Liver (tissue), 9 donors: ENCODE measurements around the gene ABCC11. TPM values are rescaled to one million over a fixed set of nuclear protein-coding genes. Genes with fewer than 3 reads are reported as not detected.

Experiments
- DNase-seq: peaks from one replicate; pipeline ENCODE4 v3.0.0-alpha.2; 2017; ENCODE audit warnings: low spot score
- H3K27ac ChIP-seq, 2 donors: one replicate each; pipeline ENCODE4 v1.7.0; 2013; ENCODE audit warnings: inconsistent platforms in 2 of 2, low read length in 2 of 2, control low read depth in 1 of 2, low read depth in 1 of 2, mild to moderate bottlenecking in 1 of 2
- H3K27me3 ChIP-seq, 4 donors: one replicate each; pipeline versions ENCODE4 v1.6.1 to v1.7.0; 2013; ENCODE audit warnings: low read length in 3 of 4, inconsistent platforms in 1 of 4, mild to moderate bottlenecking in 1 of 4, moderate library complexity in 1 of 4; ENCODE audit not compliant: control insufficient read depth in 4 of 4, insufficient read depth in 4 of 4
- H3K36me3 ChIP-seq, 4 donors: one replicate each; pipeline versions ENCODE4 v1.6.1 to v1.7.0; 2013; ENCODE audit warnings: low read length in 3 of 4, mild to moderate bottlenecking in 3 of 4, low read depth in 1 of 4, moderate library complexity in 1 of 4; ENCODE audit not compliant: control insufficient read depth in 4 of 4, insufficient read depth in 3 of 4
- H3K4me1 ChIP-seq, 4 donors: one replicate each; pipeline versions ENCODE4 v1.6.1 to v1.7.0; 2013; ENCODE audit warnings: low read length in 3 of 4, mild to moderate bottlenecking in 3 of 4, moderate library complexity in 1 of 4; ENCODE audit not compliant: control insufficient read depth in 4 of 4, insufficient read depth in 4 of 4
- H3K4me3 ChIP-seq, 3 donors: one replicate each; pipeline versions ENCODE4 v1.6.1 to v1.7.0; 2013; ENCODE audit warnings: low read length in 3 of 3, control low read depth in 1 of 3, low read depth in 1 of 3, mild to moderate bottlenecking in 1 of 3
- H3K9ac ChIP-seq, 2 donors: one replicate each; pipeline ENCODE4 v1.7.0; 2013; ENCODE audit warnings: low read length in 2 of 2, mild to moderate bottlenecking in 2 of 2, moderate library complexity in 2 of 2, control low read depth in 1 of 2, low read depth in 1 of 2
- H3K9me3 ChIP-seq, 4 donors: one replicate each; pipeline versions ENCODE4 v1.6.1 to v1.7.0; 2013; ENCODE audit warnings: low read length in 3 of 4; ENCODE audit not compliant: control insufficient read depth in 4 of 4
- ATF3 ChIP-seq: IDR thresholded peaks from 2 replicates; pipeline ENCODE4 v1.6.1; 2016; ENCODE audit warnings: antibody characterized with exemption
- CTCF ChIP-seq: fragments of 150-350 bp; IDR thresholded peaks from 2 replicates; pipeline ENCODE4 v1.5.1; 2017; ENCODE audit warnings: improper control_type of control experiment, low read depth, low read length; ENCODE audit not compliant: missing input control
- EGR1 ChIP-seq, 2 donors: IDR thresholded peaks; 2 replicates each; pipeline ENCODE4 v1.6.1; 2016 to 2018; ENCODE audit warnings: antibody characterized with exemption in 2 of 2, low read depth in 2 of 2
- FOXA1 ChIP-seq: IDR thresholded peaks from 2 replicates; pipeline ENCODE4 v1.6.1; 2016; ENCODE audit warnings: antibody characterized with exemption
- FOXA2 ChIP-seq: IDR thresholded peaks from 2 replicates; pipeline ENCODE4 v1.6.1; 2016; ENCODE audit warnings: antibody characterized with exemption
- GABPA ChIP-seq, 2 donors: IDR thresholded peaks in 1 of 2; conservative IDR thresholded peaks in 1 of 2; 2 replicates each; pipeline ENCODE4 v1.6.1; 2016; ENCODE audit warnings: antibody characterized with exemption in 2 of 2, mild to moderate bottlenecking in 1 of 2, moderate library complexity in 1 of 2
- HNF4A ChIP-seq, 2 donors: conservative IDR thresholded peaks; 2 replicates each; pipeline ENCODE4 v1.6.1; 2016; ENCODE audit warnings: antibody characterized with exemption in 2 of 2, mild to moderate bottlenecking in 2 of 2
- HNF4G ChIP-seq: IDR thresholded peaks from 2 replicates; pipeline ENCODE4 v1.6.1; 2016; ENCODE audit warnings: antibody characterized with exemption
- JUND ChIP-seq, 2 donors: IDR thresholded peaks; 2 replicates each; pipeline ENCODE4 v1.6.1; 2016; ENCODE audit warnings: antibody characterized with exemption in 2 of 2
- MAX ChIP-seq: IDR thresholded peaks from 2 replicates; pipeline ENCODE4 v1.6.1; 2016; ENCODE audit warnings: antibody characterized with exemption
- NR2F2 ChIP-seq: IDR thresholded peaks from 2 replicates; pipeline ENCODE4 v1.6.1; 2016; ENCODE audit warnings: antibody characterized with exemption
- RAD21 ChIP-seq, 2 donors: IDR thresholded peaks; 2 replicates each; pipeline ENCODE4 v1.6.1; 2016; ENCODE audit warnings: antibody characterized with exemption in 2 of 2, mild to moderate bottlenecking in 2 of 2
- REST ChIP-seq: IDR thresholded peaks from 2 replicates; pipeline ENCODE4 v1.6.1; 2016; ENCODE audit warnings: antibody characterized with exemption, mild to moderate bottlenecking
- RXRA ChIP-seq, 2 donors: IDR thresholded peaks; 2 replicates each; pipeline ENCODE4 v1.6.1; 2017 to 2018; ENCODE audit warnings: antibody characterized with exemption in 2 of 2, mild to moderate bottlenecking in 1 of 2
- SP1 ChIP-seq: IDR thresholded peaks from 2 replicates; pipeline ENCODE4 v1.6.1; 2018; ENCODE audit warnings: antibody characterized with exemption, mild to moderate bottlenecking
- TAF1 ChIP-seq: conservative IDR thresholded peaks from 2 replicates; pipeline ENCODE4 v1.6.1; 2016; ENCODE audit warnings: antibody characterized with exemption, mild to moderate bottlenecking
- YY1 ChIP-seq: IDR thresholded peaks from 2 replicates; pipeline ENCODE4 v1.6.1; 2016; ENCODE audit warnings: antibody characterized with exemption, mild to moderate bottlenecking
- ZBTB33 ChIP-seq: IDR thresholded peaks from 2 replicates; pipeline ENCODE4 v1.6.1; 2016; ENCODE audit warnings: antibody characterized with exemption
- WGBS: extraction: QIAGEN DNeasy Blood & Tissue Kit; methylation state at CpG from one replicate; pipeline ENCODE4 v1.1.7; 2013; 5-methylcytosine and 5-hydroxymethylcytosine counted together
- polyA plus RNA-seq, 2 donors: library from polyadenylated mRNA; stranded (reverse) in 1 of 2; unstranded in 1 of 2; fragments of 200-250 nt in 1 of 2; fragments of >200 nt in 1 of 2; fragmentation: Nextera tagmentation in 1 of 2; extraction: Ambion mirVana in 1 of 2; gene quantifications; one replicate each; pipeline versions ENCODE4 v1.2.1 to v1.2.3, GENCODE V29; 2013 to 2015
- total RNA-seq, 2 donors: library from RNA; depleted of rRNA; stranded (reverse); fragments of >200 nt; gene quantifications; one replicate each; pipeline ENCODE4 v1.2.3, GENCODE V29; 2014
- donor health status: healthy.
- donor health status: healthy.
- donor health status: healthy.
- donor health status: healthy.
- donor health status: healthy.

ABCC11 gene
- total and polyA plus RNA-seq, 4 donors, result 1.4 to 22.3 (median 2.7) TPM

GRCh38 chr16:48204825-48205151 is 42.6 kb downstream of the ABCC11 start (continued):
- TF ChIP-seq GABPA (IDR thresholded peaks at IDR 0.05 in 1 of 2, conservative IDR thresholded peaks at IDR 0.05 in 1 of 2) (no peak), HNF4A (conservative IDR thresholded peaks at IDR 0.05) (peak; percentile 14 to 56), JUND (IDR thresholded peaks at IDR 0.05) (no peak)

GRCh38 chr16:48203974-48204824 is 43.1 kb downstream of the ABCC11 start:
- Histone ChIP-seq H3K27me3 (no peaks in the 10 kb centered on the region), H3K36me3 (no peaks in the 10 kb centered on the region), H3K9ac (peak overlapping the region; percentile 3 to 71), H3K9me3 (no peaks in the 10 kb centered on the region), H3K4me3 (peak overlapping the region; percentile 2 to 50 (median 19)), H3K27ac (peak overlapping the region; percentile 90 to 99), H3K4me1 (peaks cover 17 to 47% (median 31%) of the 10 kb centered on the region in 4 donors)
- TF ChIP-seq HNF4A (conservative IDR thresholded peaks at IDR 0.05) (peak; percentile 99), JUND (IDR thresholded peaks at IDR 0.05) (peak; percentile 90 to 94), REST (peak; percentile 90), FOXA2 (peak; percentile 73), GABPA (IDR thresholded peaks at IDR 0.05 in 1 of 2, conservative IDR thresholded peaks at IDR 0.05 in 1 of 2) (peak in 1 of 2 donors; percentile 56), HNF4G (peak; percentile 99), NR2F2 (peak; percentile 76), RAD21 (IDR thresholded peaks at IDR 0.05) (peak; percentile 48 to 63), TAF1 (peak; percentile 78), RXRA (IDR thresholded peaks at IDR 0.05) (peak; percentile 95 to 96), MAX (peak; percentile 97), EGR1 (IDR thresholded peaks at IDR 0.05; ENCODE audit: low read depth in 2 of 2) (peak; percentile 77 to 96), CTCF (no peak), ATF3 (peak; percentile 88), SP1 (peak; percentile 100), ZBTB33 (peak; percentile 94), FOXA1 (peak; percentile 83), YY1 (peak; percentile 95)
- DNase-seq, result peak; percentile 52
- 32% methylated on average over 8 of the region's 8 CpGs for WGBS
